GOT3 (cell line): Measurements from ENCODE around the gene CARMIL1.
"Not testable (repeated sequence)": the region's sequence is repeated elsewhere in the genome, so short reads cannot be mapped to it uniquely, and the experiment has no call there.

Source experiments
- DNase-seq: peaks from one replicate; lab custom pipeline; 2025; ENCODE audit warnings: mixed read lengths; lab: John Stamatoyannopoulos, UW

Gene CARMIL1

GRCh38 chr6:25576919-25577318, 297.7 kb downstream of the CARMIL1 start:
- DNase-seq: no peak

GRCh38 chr6:25578538-25578937, 299.4 kb downstream of the CARMIL1 start:
- DNase-seq: no peak

GRCh38 chr6:25579391-25579883, 300.3 kb downstream of the CARMIL1 start:
- no peak for DNase-seq

GRCh38 chr6:25579902-25580495, 300.8 kb downstream of the CARMIL1 start:
- no peak for DNase-seq

- DNase-seq: no peak
These were observed 302.9 kb downstream of the CARMIL1 start for GRCh38 chr6:25582101-25582500.

GRCh38 chr6:25583099-25583498, 303.9 kb downstream of the CARMIL1 start:
- DNase-seq: no peak

GRCh38 chr6:25583906-25584305, 304.7 kb downstream of the CARMIL1 start:
- no peak for DNase-seq

- no peak for DNase-seq
These were observed 306.1 kb downstream of the CARMIL1 start for GRCh38 chr6:25585225-25585624.

GRCh38 chr6:25586119-25586518, 306.9 kb downstream of the CARMIL1 start:
- DNase-seq: not testable (repeated sequence)

GRCh38 chr6:25586927-25587326, 307.8 kb downstream of the CARMIL1 start:
- no peak for DNase-seq

GRCh38 chr6:25590986-25591385, 311.8 kb downstream of the CARMIL1 start:
- DNase-seq: no peak

- DNase-seq: no peak
These were observed 318.0 kb downstream of the CARMIL1 start for GRCh38 chr6:25596928-25597818.

- DNase-seq: no peak
These were observed 320.4 kb downstream of the CARMIL1 start for GRCh38 chr6:25599516-25600085.

GRCh38 chr6:25601800-25602673, 322.9 kb downstream of the CARMIL1 start:
- no peak for DNase-seq

- DNase-seq: no peak
These were observed 323.5 kb downstream of the CARMIL1 start for GRCh38 chr6:25602674-25602982.

GRCh38 chr6:25603251-25603650, 324.1 kb downstream of the CARMIL1 start:
- no peak for DNase-seq

- no peak for DNase-seq
These were observed 327.0 kb downstream of the CARMIL1 start for GRCh38 chr6:25606151-25606550.

- DNase-seq: no peak
These were observed 329.5 kb downstream of the CARMIL1 start for GRCh38 chr6:25608558-25609174.

- no peak for DNase-seq
These were observed 333.5 kb downstream of the CARMIL1 start for GRCh38 chr6:25612666-25613065.

- no peak for DNase-seq
These were observed 334.2 kb downstream of the CARMIL1 start for GRCh38 chr6:25613415-25613814.

- no peak for DNase-seq
These were observed 334.9 kb downstream of the CARMIL1 start for GRCh38 chr6:25614052-25614451.

GRCh38 chr6:25615471-25615870, 336.3 kb downstream of the CARMIL1 start:
- DNase-seq: no peak
